H9 (cell line): ENCODE measurements around the gene TTYH2. TPM values are rescaled to one million over a fixed set of nuclear protein-coding genes. Genes with fewer than 3 reads are reported as not detected.
A peak's percentile ranks its signal among the peaks of the same experiment; 100 is the strongest.

ENCODE experiments used
- DNase-seq: peaks from one replicate; pipeline ENCODE4 v3.0.0-alpha.2; 2017
- H2AFZ ChIP-seq: one replicate; pipeline ENCODE4 v1.6.1; 2013; ENCODE audit warnings: mild to moderate bottlenecking, low read length, control low read depth, moderate library complexity
- H2AK5ac ChIP-seq: 2 replicates; pipeline ENCODE4 v1.6.1; 2013; ENCODE audit warnings: low read length, control low read depth, mixed read lengths; ENCODE audit not compliant: insufficient read length
- H2BK120ac ChIP-seq: one replicate; pipeline ENCODE4 v1.6.1; 2013; ENCODE audit warnings: low read depth, mild to moderate bottlenecking, low read length, control low read depth, inconsistent platforms; ENCODE audit not compliant: poor library complexity, severe bottlenecking
- H2BK12ac ChIP-seq: 2 replicates; pipeline ENCODE4 v1.6.1; 2013; ENCODE audit warnings: low read length, control low read depth, mixed read lengths, low read depth; ENCODE audit not compliant: insufficient read length
- H2BK15ac ChIP-seq: 2 replicates; pipeline ENCODE4 v1.6.1; 2013; ENCODE audit warnings: low read depth, low read length, control low read depth
- H2BK20ac ChIP-seq: one replicate; pipeline ENCODE4 v1.6.1; 2013; ENCODE audit warnings: low read depth, mild to moderate bottlenecking, low read length, control low read depth, inconsistent platforms; ENCODE audit not compliant: poor library complexity, severe bottlenecking
- H2BK5ac ChIP-seq: 2 replicates; pipeline ENCODE4 v1.6.1; 2013; ENCODE audit warnings: low read length, control low read depth, mixed read lengths; ENCODE audit not compliant: insufficient read length
- H3K14ac ChIP-seq: 2 replicates; pipeline ENCODE4 v1.6.1; 2013; ENCODE audit warnings: low read length, control low read depth; ENCODE audit not compliant: insufficient read depth
- H3K18ac ChIP-seq: 2 replicates; pipeline ENCODE4 v1.6.1; 2013; ENCODE audit warnings: low read depth, mild to moderate bottlenecking, mixed read lengths, low read length, control low read depth; ENCODE audit not compliant: insufficient read length
- H3K23ac ChIP-seq: 2 replicates; pipeline ENCODE4 v1.6.1; 2013; ENCODE audit warnings: low read length, control low read depth, mixed read lengths, low read depth; ENCODE audit not compliant: insufficient read length
- H3K23me2 ChIP-seq: 2 replicates; pipeline ENCODE4 v1.6.1; 2013; ENCODE audit warnings: low read depth, mild to moderate bottlenecking, mixed read lengths, low read length, control low read depth; ENCODE audit not compliant: insufficient read length, poor library complexity, severe bottlenecking
- H3K27ac ChIP-seq: 2 replicates; pipeline ENCODE4 v1.5.1; 2013; ENCODE audit warnings: low read length, control low read depth, mixed read lengths, low read depth; ENCODE audit not compliant: insufficient read length
- H3K27me3 ChIP-seq: 2 replicates; pipeline ENCODE4 v1.6.1; 2013; ENCODE audit warnings: low read length, control low read depth, inconsistent platforms; ENCODE audit not compliant: insufficient read depth
- H3K4ac ChIP-seq: 2 replicates; pipeline ENCODE4 v1.6.1; 2013; ENCODE audit warnings: low read depth, mild to moderate bottlenecking, control low read depth, inconsistent platforms, low read length, moderate library complexity
- H3K4me1 ChIP-seq: 2 replicates; pipeline ENCODE4 v1.6.1; 2013; ENCODE audit warnings: low read length, control low read depth, inconsistent platforms; ENCODE audit not compliant: insufficient read depth
- H3K4me2 ChIP-seq: 2 replicates; pipeline ENCODE4 v1.6.1; 2013; ENCODE audit warnings: low read length, control low read depth, mixed read lengths; ENCODE audit not compliant: insufficient read length, insufficient read depth
- H3K56ac ChIP-seq: 2 replicates; pipeline ENCODE4 v1.6.1; 2013; ENCODE audit warnings: low read depth, mild to moderate bottlenecking, mixed read lengths, low read length, control low read depth; ENCODE audit not compliant: insufficient read length
- H3K79me1 ChIP-seq: 2 replicates; pipeline ENCODE4 v1.6.1; 2013; ENCODE audit warnings: low read depth, mild to moderate bottlenecking, moderate library complexity, low read length, control low read depth, inconsistent platforms; ENCODE audit not compliant: insufficient read depth, poor library complexity, severe bottlenecking
- H3K79me2 ChIP-seq: 2 replicates; pipeline ENCODE4 v1.6.1; 2013; ENCODE audit warnings: low read length, control low read depth, inconsistent platforms; ENCODE audit not compliant: insufficient read depth
- H3K9ac ChIP-seq: 2 replicates; pipeline ENCODE4 v1.6.1; 2013; ENCODE audit warnings: low read length, control low read depth, mixed read lengths; ENCODE audit not compliant: insufficient read length; ENCODE audit errors: extremely low read depth
- H3K9me3 ChIP-seq: one replicate; pipeline ENCODE4 v1.6.1; 2013; ENCODE audit warnings: low read depth, low read length, inconsistent platforms; ENCODE audit not compliant: control insufficient read depth
- H3T11ph ChIP-seq: one replicate; pipeline ENCODE4 v1.6.1; 2013; ENCODE audit warnings: mild to moderate bottlenecking, low read length, control low read depth, inconsistent platforms
- H4K20me1 ChIP-seq: one replicate; pipeline ENCODE4 v1.6.1; 2013; ENCODE audit not compliant: control insufficient read depth, insufficient read length, insufficient read depth
- H4K5ac ChIP-seq: 2 replicates; pipeline ENCODE4 v1.6.1; 2013; ENCODE audit warnings: low read depth, mild to moderate bottlenecking, mixed read lengths, low read length, control low read depth; ENCODE audit not compliant: insufficient read length
- H4K8ac ChIP-seq: replicated peaks from 2 replicates; pipeline ENCODE4 v1.6.1; 2013; ENCODE audit warnings: low read length, control low read depth, mixed read lengths, low read depth; ENCODE audit not compliant: insufficient read length
- H4K91ac ChIP-seq: 2 replicates; pipeline ENCODE4 v1.6.1; 2013; ENCODE audit warnings: low read depth, mild to moderate bottlenecking, moderate library complexity, mixed read lengths, low read length, control low read depth; ENCODE audit not compliant: insufficient read length
- H3K27ac Mint-ChIP-seq, 3 experiments: 2 replicates in 2 of 3; 3 replicates in 1 of 3; pipeline ENCODE4 v1.8.0; 2020 to 2021; ENCODE audit warnings: mixed read lengths in 3 of 3, mild to moderate bottlenecking in 1 of 3, moderate library complexity in 1 of 3
- H3K27me3 Mint-ChIP-seq: 2 replicates; pipeline ENCODE4 v1.8.0; 2021; ENCODE audit warnings: low read depth, mild to moderate bottlenecking, moderate library complexity, mixed read lengths
- H3K36me3 Mint-ChIP-seq, 3 experiments: 2 replicates in 2 of 3; 3 replicates in 1 of 3; pipeline ENCODE4 v1.8.0; 2020 to 2021; ENCODE audit warnings: low read depth in 3 of 3, mixed read lengths in 3 of 3; ENCODE audit not compliant: insufficient read depth in 1 of 3
- H3K4me1 Mint-ChIP-seq, 2 experiments: 2 replicates each; pipeline ENCODE4 v1.8.0; 2020; ENCODE audit warnings: mixed read lengths in 2 of 2
- H3K4me3 Mint-ChIP-seq, 2 experiments: 2 replicates in 1 of 2; 3 replicates in 1 of 2; pipeline ENCODE4 v1.8.0; 2020 to 2021; ENCODE audit warnings: mild to moderate bottlenecking in 2 of 2, mixed read lengths in 2 of 2, moderate library complexity in 1 of 2
- H3K9me3 Mint-ChIP-seq, 2 experiments: 2 replicates in 1 of 2; 3 replicates in 1 of 2; pipeline ENCODE4 v1.8.0; 2020; ENCODE audit warnings: mild to moderate bottlenecking in 2 of 2, mixed read lengths in 2 of 2, moderate library complexity in 1 of 2
- WGBS: extraction: QIAGEN DNeasy Blood & Tissue Kit; methylation state at CpG from one replicate; pipeline ENCODE4 v1.1.7; 2013; ENCODE audit warnings: missing lambda C conversion rate, low lambda C conversion rate, mixed read lengths; ENCODE audit not compliant: insufficient read length; ENCODE audit errors: extremely low coverage; 5-methylcytosine and 5-hydroxymethylcytosine counted together
- total RNA-seq: library from RNA; stranded (reverse); gene quantifications from 2 replicates; pipeline ENCODE4 v1.2.1, GENCODE V29; 2021
- TF ChIP-seq, protein P1 (sequence below): fragments of 200-600 bp; sonication (generic); conservative IDR thresholded peaks from 3 replicates; pipeline ENCODE4 v1.8.0; 2021; ENCODE audit warnings: antibody characterized with exemption, mild to moderate bottlenecking

The TTYH2 gene
- total RNA-seq, 1 experiment from 2014 or later, result 1.6 TPM

- Histone ChIP-seq H3K18ac (no peak overlapping the region), H4K5ac (no peak overlapping the region), H3K79me1 (peaks cover 2% of the 10 kb centered on the region), H2AK5ac (no peak overlapping the region), H2BK120ac (no peak overlapping the region), H2BK5ac (no peak overlapping the region), H3K56ac (no peak overlapping the region), H3K9ac (peak overlapping the region; percentile 7), H3K4me2 (peak overlapping the region; percentile 88), H3T11ph (no peak overlapping the region), H2BK20ac (no peak overlapping the region), H3K27ac (no peak overlapping the region), H3K9me3 (no peaks in the 10 kb centered on the region), H3K23me2 (peaks cover 19% of the 10 kb centered on the region), H3K4ac (no peak overlapping the region), H3K14ac (peak overlapping the region; percentile 2; the same call in 1 of the 2 replicates), H2AFZ (no peak overlapping the region), H4K91ac (no peak overlapping the region), H2BK15ac (no peak overlapping the region), H3K27me3 (peaks cover 3% of the 10 kb centered on the region; the same call in 1 of the 2 replicates), H4K20me1 (peaks cover 2% of the 10 kb centered on the region), H3K4me1 (peaks cover 8% of the 10 kb centered on the region; the same call in 1 of the 2 replicates), H2BK12ac (no peak overlapping the region), H3K23ac (no peak overlapping the region), H3K79me2 (peaks cover 1% of the 10 kb centered on the region; the same call in 1 of the 2 replicates), H4K8ac (no peak overlapping the region)
- peak; percentile 82 for DNase-seq
- Mint-ChIP-seq H3K9me3 (no peaks in the 10 kb centered on the region), H3K36me3 (peaks cover 20 to 44% (median 41%) of the 10 kb centered on the region in 3 experiments), H3K4me3 (peak overlapping the region; percentile 64 to 83), H3K27ac (peak overlapping the region; percentile 4 to 94 (median 32); a peak in 6 of 7 replicates), H3K27me3 (peaks cover 48% of the 10 kb centered on the region), H3K4me1 (peaks cover 53 to 70% of the 10 kb centered on the region in 2 experiments)
- WGBS, result no CpG with 5 or more reads among the region's 14 CpGs
- TF ChIP-seq, protein P1, sequence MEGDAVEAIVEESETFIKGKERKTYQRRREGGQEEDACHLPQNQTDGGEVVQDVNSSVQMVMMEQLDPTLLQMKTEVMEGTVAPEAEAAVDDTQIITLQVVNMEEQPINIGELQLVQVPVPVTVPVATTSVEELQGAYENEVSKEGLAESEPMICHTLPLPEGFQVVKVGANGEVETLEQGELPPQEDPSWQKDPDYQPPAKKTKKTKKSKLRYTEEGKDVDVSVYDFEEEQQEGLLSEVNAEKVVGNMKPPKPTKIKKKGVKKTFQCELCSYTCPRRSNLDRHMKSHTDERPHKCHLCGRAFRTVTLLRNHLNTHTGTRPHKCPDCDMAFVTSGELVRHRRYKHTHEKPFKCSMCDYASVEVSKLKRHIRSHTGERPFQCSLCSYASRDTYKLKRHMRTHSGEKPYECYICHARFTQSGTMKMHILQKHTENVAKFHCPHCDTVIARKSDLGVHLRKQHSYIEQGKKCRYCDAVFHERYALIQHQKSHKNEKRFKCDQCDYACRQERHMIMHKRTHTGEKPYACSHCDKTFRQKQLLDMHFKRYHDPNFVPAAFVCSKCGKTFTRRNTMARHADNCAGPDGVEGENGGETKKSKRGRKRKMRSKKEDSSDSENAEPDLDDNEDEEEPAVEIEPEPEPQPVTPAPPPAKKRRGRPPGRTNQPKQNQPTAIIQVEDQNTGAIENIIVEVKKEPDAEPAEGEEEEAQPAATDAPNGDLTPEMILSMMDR, result no peak
Observed at GRCh38 chr17:74211141-74211911, 2.0 kb upstream of the TTYH2 start.
